ENCODE results near the gene BRSK1.

Gene BRSK1

GRCh38 chr19:55283548-55284377 is at the start of gene BRSK1:
BRSK1 (plus strand) TSS chr19:55283997; CDS start chr19:55284443, 446 bp downstream.
- peak within 1 kb of the TSS; percentile 21 for H3K4me3 ChIP-seq (ENCODE audit: control insufficient read depth, low read depth, low read length)

GRCh38 chr19:55238030-55238429 is 45.8 kb upstream of the BRSK1 start:
- TF ChIP-seq CTCF (conservative IDR thresholded peaks at IDR 0.05; ENCODE audit: control insufficient read depth, insufficient read depth, low read depth, low read length) = no peak
- H3K4me3 ChIP-seq (ENCODE audit: control insufficient read depth, low read depth, low read length) = no peak overlapping the region
- no peak for DNase-seq (ENCODE audit: low read depth)

More at GRCh38 chr19:55283548-55284377, at the start of gene BRSK1:
- peak; percentile 38 for DNase-seq (ENCODE audit: low read depth)
- no peak for TF ChIP-seq CTCF (conservative IDR thresholded peaks at IDR 0.05; ENCODE audit: control insufficient read depth, insufficient read depth, low read depth, low read length)

GRCh38 chr19:55239004-55239403 is 44.8 kb upstream of the BRSK1 start:
- no peak overlapping the region for H3K4me3 ChIP-seq (ENCODE audit: control insufficient read depth, low read depth, low read length)
- no peak for TF ChIP-seq CTCF (conservative IDR thresholded peaks at IDR 0.05; ENCODE audit: control insufficient read depth, insufficient read depth, low read depth, low read length)
- DNase-seq (ENCODE audit: low read depth) = no peak

GRCh38 chr19:55240713-55241020 is 43.1 kb upstream of the BRSK1 start:
- DNase-seq (ENCODE audit: low read depth) = no peak
- H3K4me3 ChIP-seq (ENCODE audit: control insufficient read depth, low read depth, low read length) = no peak overlapping the region
- TF ChIP-seq CTCF (conservative IDR thresholded peaks at IDR 0.05; ENCODE audit: control insufficient read depth, insufficient read depth, low read depth, low read length) = no peak

GRCh38 chr19:55241143-55241934 is 42.5 kb upstream of the BRSK1 start:
- no peak overlapping the region for H3K4me3 ChIP-seq (ENCODE audit: control insufficient read depth, low read depth, low read length)
- no peak for TF ChIP-seq CTCF (conservative IDR thresholded peaks at IDR 0.05; ENCODE audit: control insufficient read depth, insufficient read depth, low read depth, low read length)
- DNase-seq (ENCODE audit: low read depth) = no peak

GRCh38 chr19:55241935-55242464 is 41.8 kb upstream of the BRSK1 start:
- no peak for DNase-seq (ENCODE audit: low read depth)
- TF ChIP-seq CTCF (conservative IDR thresholded peaks at IDR 0.05; ENCODE audit: control insufficient read depth, insufficient read depth, low read depth, low read length) = no peak
- no peak overlapping the region for H3K4me3 ChIP-seq (ENCODE audit: control insufficient read depth, low read depth, low read length)

Data from fibroblast of mammary gland (primary cell).